ENCODE measurements around the gene BTBD7. TPM values are rescaled to one million over a fixed set of nuclear protein-coding genes. Genes with fewer than 3 reads are reported as not detected.

The BTBD7 gene
- total RNA-seq, 1 donor from 2014 or later = 43.5 TPM

DNA sequence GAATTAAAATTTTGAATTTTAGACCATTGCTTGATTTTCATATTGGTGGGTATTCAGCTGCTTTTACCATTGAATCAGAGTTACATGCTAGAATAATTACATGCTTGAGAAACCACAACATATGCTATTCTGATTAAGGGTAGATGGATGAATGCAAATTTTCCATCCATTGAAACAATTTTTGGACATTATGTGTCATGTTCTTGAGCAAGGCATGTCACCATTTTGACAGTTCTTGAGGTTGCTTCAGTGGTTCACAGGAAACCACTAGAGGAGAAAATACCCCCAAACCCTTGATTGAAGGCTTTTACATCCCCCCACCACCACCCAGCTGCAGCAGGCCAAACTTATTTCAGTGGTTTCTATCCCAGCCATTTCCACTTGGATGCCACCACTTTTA is 112.3 kb downstream of the BTBD7 start:
- TF ChIP-seq, protein P1, sequence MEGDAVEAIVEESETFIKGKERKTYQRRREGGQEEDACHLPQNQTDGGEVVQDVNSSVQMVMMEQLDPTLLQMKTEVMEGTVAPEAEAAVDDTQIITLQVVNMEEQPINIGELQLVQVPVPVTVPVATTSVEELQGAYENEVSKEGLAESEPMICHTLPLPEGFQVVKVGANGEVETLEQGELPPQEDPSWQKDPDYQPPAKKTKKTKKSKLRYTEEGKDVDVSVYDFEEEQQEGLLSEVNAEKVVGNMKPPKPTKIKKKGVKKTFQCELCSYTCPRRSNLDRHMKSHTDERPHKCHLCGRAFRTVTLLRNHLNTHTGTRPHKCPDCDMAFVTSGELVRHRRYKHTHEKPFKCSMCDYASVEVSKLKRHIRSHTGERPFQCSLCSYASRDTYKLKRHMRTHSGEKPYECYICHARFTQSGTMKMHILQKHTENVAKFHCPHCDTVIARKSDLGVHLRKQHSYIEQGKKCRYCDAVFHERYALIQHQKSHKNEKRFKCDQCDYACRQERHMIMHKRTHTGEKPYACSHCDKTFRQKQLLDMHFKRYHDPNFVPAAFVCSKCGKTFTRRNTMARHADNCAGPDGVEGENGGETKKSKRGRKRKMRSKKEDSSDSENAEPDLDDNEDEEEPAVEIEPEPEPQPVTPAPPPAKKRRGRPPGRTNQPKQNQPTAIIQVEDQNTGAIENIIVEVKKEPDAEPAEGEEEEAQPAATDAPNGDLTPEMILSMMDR (IDR thresholded peaks at IDR 0.05) = no peak
- Mint-ChIP-seq H3K36me3 (ENCODE audit: low read depth) (peaks cover 26% of the 10 kb centered on the region), H3K27ac (ENCODE audit: unreplicated experiment) (no peak overlapping the region), H3K27me3 (ENCODE audit: low read depth) (no peaks in the 10 kb centered on the region), H3K4me1 (ENCODE audit: low read depth) (no peaks in the 10 kb centered on the region), H3K9me3 (ENCODE audit: low read depth) (no peaks in the 10 kb centered on the region), H3K4me3 (ENCODE audit: unreplicated experiment) (no peak overlapping the region)
- no peak for DNase-seq (ENCODE audit: low spot score)

DNA sequence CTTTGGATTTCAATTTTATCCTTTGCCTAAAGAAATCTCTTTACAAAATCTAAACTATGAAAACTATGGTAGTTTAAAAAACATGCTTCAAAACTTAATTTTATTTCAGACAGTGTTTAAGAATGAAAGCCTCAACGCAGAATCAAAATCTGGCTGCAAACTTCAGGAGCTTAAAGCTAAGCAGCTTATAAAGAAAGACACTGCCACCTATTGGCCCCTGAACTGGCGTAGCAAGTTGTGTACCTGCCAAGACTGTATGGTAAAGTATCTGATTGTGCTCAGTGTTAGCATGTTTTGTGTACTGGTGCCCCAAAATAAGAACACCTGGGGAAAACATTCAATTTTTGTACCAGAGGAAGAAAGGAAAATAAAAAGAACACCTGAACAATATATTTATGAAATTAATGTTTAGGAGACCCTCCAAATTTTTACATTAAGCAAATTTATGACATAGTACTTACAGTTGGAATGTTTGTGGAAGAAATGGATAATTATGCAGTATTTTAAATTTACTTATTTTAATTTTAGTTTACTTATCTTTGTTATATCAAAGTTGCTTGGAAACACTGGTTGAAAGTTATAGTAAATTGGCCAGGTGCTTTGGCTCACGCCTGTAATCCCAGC is 113.6 kb downstream of the BTBD7 start:
- no peak overlapping the region for H3K27ac Mint-ChIP-seq (ENCODE audit: unreplicated experiment)
- no peak for DNase-seq (ENCODE audit: low spot score)

DNA sequence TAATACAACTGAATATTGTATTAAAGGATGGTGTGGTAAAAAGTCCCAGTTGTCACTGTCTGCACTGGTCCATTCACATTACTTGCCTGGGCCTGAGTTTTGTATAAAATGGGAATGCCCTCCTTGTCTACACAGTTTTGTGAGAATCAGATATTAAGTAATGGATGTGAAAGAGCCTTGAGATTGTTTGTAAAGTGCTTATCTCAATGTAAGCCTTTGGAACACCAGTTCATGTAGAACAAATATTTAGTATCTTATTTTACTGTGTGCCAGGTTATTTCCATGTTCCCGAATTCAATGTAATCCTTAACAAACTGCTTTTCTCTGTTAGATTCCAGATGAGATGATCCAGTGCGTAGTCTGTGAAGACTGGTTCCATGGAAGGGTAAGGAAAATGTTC is 118.2 kb downstream of the BTBD7 start:
- Mint-ChIP-seq H3K36me3 (ENCODE audit: low read depth) (peaks cover 16% of the 10 kb centered on the region), H3K9me3 (ENCODE audit: low read depth) (no peaks in the 10 kb centered on the region), H3K4me1 (ENCODE audit: low read depth) (no peaks in the 10 kb centered on the region), H3K27ac (ENCODE audit: unreplicated experiment) (no peak overlapping the region), H3K4me3 (ENCODE audit: unreplicated experiment) (no peak overlapping the region), H3K27me3 (ENCODE audit: low read depth) (no peaks in the 10 kb centered on the region)
- TF ChIP-seq, protein P1 (IDR thresholded peaks at IDR 0.05) = no peak
- no peak for DNase-seq (ENCODE audit: low spot score)

More for the DNA sequence above, 113.6 kb downstream of the BTBD7 start:
- Mint-ChIP-seq H3K36me3 (ENCODE audit: low read depth) (peaks cover 24% of the 10 kb centered on the region), H3K9me3 (ENCODE audit: low read depth) (no peaks in the 10 kb centered on the region), H3K4me3 (ENCODE audit: unreplicated experiment) (no peak overlapping the region), H3K27me3 (ENCODE audit: low read depth) (no peaks in the 10 kb centered on the region), H3K4me1 (ENCODE audit: low read depth) (no peaks in the 10 kb centered on the region)
- TF ChIP-seq, protein P1 (IDR thresholded peaks at IDR 0.05) = peak; percentile 76

DNA sequence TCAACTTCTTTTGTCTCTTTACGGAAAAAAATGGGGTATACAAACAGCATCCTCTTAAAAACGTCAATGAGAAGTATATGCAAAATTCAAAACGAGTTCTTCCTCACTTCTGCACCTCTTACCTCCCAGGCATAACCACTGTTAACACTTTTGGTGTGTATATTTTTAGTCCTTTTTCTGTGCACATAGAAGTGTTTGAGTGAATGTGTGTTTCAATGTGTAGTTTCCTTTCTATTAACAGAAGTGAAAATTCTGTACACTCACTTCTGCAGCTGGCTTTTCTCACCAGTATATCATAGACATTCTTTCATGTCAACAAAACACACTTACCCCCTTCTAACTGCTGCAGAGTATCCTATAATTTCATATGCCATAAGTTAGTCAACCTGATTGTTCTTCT is 120.4 kb downstream of the BTBD7 start:
- H3K9me3 Mint-ChIP-seq (ENCODE audit: low read depth) = no peaks in the 10 kb centered on the region
- no peak for DNase-seq (ENCODE audit: low spot score)
- no peak overlapping the region for H3K27ac Mint-ChIP-seq (ENCODE audit: unreplicated experiment)
- peaks cover 10% of the 10 kb centered on the region for H3K36me3 Mint-ChIP-seq (ENCODE audit: low read depth)
- peaks cover 16% of the 10 kb centered on the region for H3K4me1 Mint-ChIP-seq (ENCODE audit: low read depth)
- H3K27me3 Mint-ChIP-seq (ENCODE audit: low read depth) = no peaks in the 10 kb centered on the region
- TF ChIP-seq, protein P1 (IDR thresholded peaks at IDR 0.05) = no peak
- H3K4me3 Mint-ChIP-seq (ENCODE audit: unreplicated experiment) = no peak overlapping the region

DNA sequence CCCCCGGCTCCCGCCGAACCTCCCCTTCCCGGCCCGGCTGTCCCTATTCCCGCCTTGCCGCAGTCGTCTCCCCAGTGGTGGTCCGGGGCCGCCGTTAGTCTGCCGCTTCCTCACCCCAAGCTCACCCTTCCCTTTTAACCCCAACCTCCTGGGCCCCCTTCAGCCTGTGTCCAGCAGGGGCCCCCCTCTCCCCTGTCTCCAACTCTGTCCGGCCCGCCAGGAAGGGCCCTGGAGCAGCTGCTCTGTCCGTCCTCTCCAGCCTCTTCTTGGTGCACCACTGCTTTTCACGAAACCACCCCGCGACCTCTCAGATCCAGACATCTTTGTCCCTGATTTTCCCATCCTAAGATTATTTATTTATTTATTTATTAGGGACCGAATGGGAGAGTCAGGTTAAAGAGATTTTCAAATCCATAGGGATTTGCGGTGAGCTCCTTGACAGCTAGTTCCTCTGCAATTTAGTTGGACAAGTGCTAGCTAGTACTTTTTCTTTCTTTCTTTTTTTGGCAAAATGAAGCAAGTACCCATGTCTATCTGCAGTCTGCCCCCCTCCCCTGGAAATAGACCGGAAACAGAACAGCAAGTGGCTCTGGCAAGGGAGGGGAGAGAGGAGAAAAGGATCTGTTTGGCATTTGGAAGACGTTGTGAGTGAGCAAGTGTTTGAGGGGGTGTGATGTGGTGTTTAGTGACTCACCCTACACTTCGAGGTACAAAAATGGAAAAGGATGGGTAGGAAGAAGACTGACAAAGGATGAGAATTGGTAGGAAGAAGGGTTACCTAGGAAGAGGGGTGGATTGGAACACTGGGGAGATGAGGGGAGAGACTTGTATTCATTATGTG is 125.1 kb downstream of the BTBD7 start:
- H3K36me3 Mint-ChIP-seq (ENCODE audit: low read depth) = peaks cover 2% of the 10 kb centered on the region
- DNase-seq (ENCODE audit: low spot score) = no peak
- TF ChIP-seq, protein P1 (IDR thresholded peaks at IDR 0.05) = peak; percentile 80
- no peaks in the 10 kb centered on the region for H3K9me3 Mint-ChIP-seq (ENCODE audit: low read depth)
- H3K27me3 Mint-ChIP-seq (ENCODE audit: low read depth) = no peaks in the 10 kb centered on the region
- peak overlapping the region; percentile 99 for H3K4me3 Mint-ChIP-seq (ENCODE audit: unreplicated experiment)
- peaks cover 35% of the 10 kb centered on the region for H3K4me1 Mint-ChIP-seq (ENCODE audit: low read depth)
- peak overlapping the region; percentile 95 for H3K27ac Mint-ChIP-seq (ENCODE audit: unreplicated experiment)

All from chondrocyte (in vitro differentiated cells).